Upper lobe of left lung (tissue), 6 donors: Measurements from ENCODE around the gene DIAPH1. TPM values are rescaled to one million over a fixed set of nuclear protein-coding genes. Genes with fewer than 3 reads are reported as not detected.

Source experiments
- ATAC-seq, 2 donors: fragments of 200-7000 bp; cut with Tn5 transposase; one replicate each; pipeline ENCODE4 v1.9.1; 2022; ENCODE audit warnings: mild to moderate bottlenecking in 2 of 2, moderate library complexity in 2 of 2; ENCODE audit not compliant: low FRiP score in 2 of 2
- DNase-seq, 2 donors: peaks; one replicate each; pipeline ENCODE4 v3.0.0-alpha.2; 2019 to 2020
- H3K27ac ChIP-seq, 4 donors: fragments of 200-600 bp; sonication (generic); one replicate each; pipeline ENCODE4 v1.5.1; 2016 to 2019
- H3K27me3 ChIP-seq, 4 donors: fragments of 200-600 bp; sonication (generic); one replicate each; pipeline ENCODE4 v1.5.1; 2017 to 2019
- H3K36me3 ChIP-seq, 4 donors: fragments of 200-600 bp; sonication (generic); one replicate each; pipeline ENCODE4 v1.5.1; 2016 to 2019
- H3K4me1 ChIP-seq, 4 donors: fragments of 200-600 bp; sonication (generic); one replicate each; pipeline ENCODE4 v1.5.1; 2018 to 2019
- H3K4me3 ChIP-seq, 4 donors: fragments of 200-600 bp; sonication (generic); one replicate each; pipeline ENCODE4 v1.5.1; 2017 to 2019; ENCODE audit warnings: mild to moderate bottlenecking in 2 of 4, moderate library complexity in 1 of 4
- H3K9me3 ChIP-seq, 4 donors: fragments of 200-600 bp; sonication (generic); one replicate each; pipeline ENCODE4 v1.5.1; 2018 to 2019
- EP300 ChIP-seq, 4 donors: sonication (generic); formaldehyde crosslinking; IDR thresholded peaks; one replicate each; pipeline ENCODE4 v1.5.1; 2017; ENCODE audit warnings: antibody characterized with exemption in 4 of 4, control low read depth in 2 of 4
- POLR2A ChIP-seq, 4 donors: fragments of 450-650 bp; IDR thresholded peaks; one replicate each; pipeline ENCODE4 v1.5.1; 2016 to 2017; ENCODE audit warnings: antibody characterized with exemption in 4 of 4, mild to moderate bottlenecking in 2 of 4
- POLR2AphosphoS5 ChIP-seq, 2 donors: sonication (generic); formaldehyde crosslinking; IDR thresholded peaks; one replicate each; pipeline ENCODE4 v1.5.1; 2017; ENCODE audit warnings: antibody characterized with exemption in 2 of 2
- WGBS, 2 donors: methylation state at CpG; one replicate each; pipeline ENCODE4 v1.1.5; 2017 to 2018; 5-methylcytosine and 5-hydroxymethylcytosine counted together
- total RNA-seq, 6 donors: library from RNA; depleted of rRNA in 4 of 6; stranded (reverse); fragments of >200 nt in 4 of 6; gene quantifications; one replicate each; pipeline versions ENCODE4 v1.1.0 to v1.2.1, GENCODE V29; 2016 to 2021
- TF ChIP-seq, protein P1 (sequence below), 6 experiments: fragments of 450-650 bp in 4 of 6; fragments of 200-600 bp in 2 of 6; sonication (generic) in 2 of 6; IDR thresholded peaks; one replicate each; pipeline ENCODE4 v1.5.1; 2016 to 2019; ENCODE audit warnings: antibody characterized with exemption in 6 of 6
- donor health status: DM: no; HTN: no; CAD: no; lungs with moderate emphysema.
- donor health status: DM: no; HTN: yes; CAD: no; lungs with severe emphysema.

The DIAPH1 gene
- total RNA-seq, 6 donors from 2014 or later: 96.4 to 175 (median 133) TPM

DNA sequence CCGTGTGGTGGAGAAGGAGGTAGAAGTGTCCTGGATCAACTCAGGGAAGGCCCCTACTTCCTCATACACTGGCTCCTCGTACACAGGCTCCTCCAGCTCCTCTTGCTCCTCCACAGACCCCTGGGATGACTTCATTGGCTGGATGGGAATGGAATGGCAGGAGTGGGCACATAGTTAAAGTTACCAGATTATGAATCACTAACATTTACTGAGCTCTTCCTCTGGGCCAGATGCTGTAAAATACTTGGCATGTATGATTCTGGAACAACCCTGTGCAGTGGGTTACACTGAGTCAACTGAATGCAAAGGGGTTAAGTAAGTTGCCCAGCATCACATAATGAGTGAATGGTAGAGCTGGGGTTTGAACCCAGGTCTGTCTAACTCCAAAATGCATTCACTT is 35.5 kb upstream of the DIAPH1 start:
- Histone ChIP-seq H3K9me3 (no peaks in the 10 kb centered on the region), H3K36me3 (peaks cover 0 to 58% (median 30%) of the 10 kb centered on the region in 4 donors), H3K4me1 (peaks cover 5 to 14% (median 13%) of the 10 kb centered on the region in 4 donors), H3K27me3 (no peaks in the 10 kb centered on the region), H3K4me3 (no peak overlapping the region), H3K27ac (no peak overlapping the region)
- DNase-seq: no peak
- ATAC-seq: no peak
- 29 to 81% methylated on average over 1 to 2 of the region's 2 CpGs for WGBS, 2 donors
- TF ChIP-seq POLR2A (IDR thresholded peaks at IDR 0.05) (no peak), EP300 (IDR thresholded peaks at IDR 0.05) (no peak), POLR2AphosphoS5 (IDR thresholded peaks at IDR 0.05) (no peak)
- TF ChIP-seq, protein P1, sequence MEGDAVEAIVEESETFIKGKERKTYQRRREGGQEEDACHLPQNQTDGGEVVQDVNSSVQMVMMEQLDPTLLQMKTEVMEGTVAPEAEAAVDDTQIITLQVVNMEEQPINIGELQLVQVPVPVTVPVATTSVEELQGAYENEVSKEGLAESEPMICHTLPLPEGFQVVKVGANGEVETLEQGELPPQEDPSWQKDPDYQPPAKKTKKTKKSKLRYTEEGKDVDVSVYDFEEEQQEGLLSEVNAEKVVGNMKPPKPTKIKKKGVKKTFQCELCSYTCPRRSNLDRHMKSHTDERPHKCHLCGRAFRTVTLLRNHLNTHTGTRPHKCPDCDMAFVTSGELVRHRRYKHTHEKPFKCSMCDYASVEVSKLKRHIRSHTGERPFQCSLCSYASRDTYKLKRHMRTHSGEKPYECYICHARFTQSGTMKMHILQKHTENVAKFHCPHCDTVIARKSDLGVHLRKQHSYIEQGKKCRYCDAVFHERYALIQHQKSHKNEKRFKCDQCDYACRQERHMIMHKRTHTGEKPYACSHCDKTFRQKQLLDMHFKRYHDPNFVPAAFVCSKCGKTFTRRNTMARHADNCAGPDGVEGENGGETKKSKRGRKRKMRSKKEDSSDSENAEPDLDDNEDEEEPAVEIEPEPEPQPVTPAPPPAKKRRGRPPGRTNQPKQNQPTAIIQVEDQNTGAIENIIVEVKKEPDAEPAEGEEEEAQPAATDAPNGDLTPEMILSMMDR (IDR thresholded peaks at IDR 0.05): no peak

DNA sequence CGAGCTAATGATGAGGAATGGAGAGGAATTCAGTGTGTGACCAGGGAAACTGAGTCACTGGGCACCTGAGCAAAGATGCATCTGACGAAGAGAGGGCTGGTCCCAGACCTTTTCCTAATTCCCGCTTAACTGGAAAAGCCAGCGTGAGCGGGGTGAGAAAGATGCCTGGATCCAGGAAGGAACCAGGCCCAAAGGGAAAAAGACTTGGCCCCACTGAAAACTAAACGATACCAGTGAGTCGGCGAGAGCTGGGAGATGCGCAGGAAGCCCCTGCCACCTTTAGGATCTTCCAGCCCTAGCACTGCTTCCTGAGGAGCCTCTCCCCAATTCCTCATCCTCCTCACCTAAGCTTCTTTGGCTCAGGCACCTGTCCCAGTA is 32.9 kb upstream of the DIAPH1 start:
- no peak for ATAC-seq
- peaks cover 0 to 43% (median 32%) of the 10 kb centered on the region in 4 donors for H3K36me3 ChIP-seq
- no peaks in the 10 kb centered on the region for H3K27me3 ChIP-seq
- H3K9me3 ChIP-seq: no peaks in the 10 kb centered on the region
- H3K4me1 ChIP-seq: peaks cover 5 to 14% (median 13%) of the 10 kb centered on the region in 4 donors
- peak overlapping the region; percentile 19 to 78 (median 73) for H3K27ac ChIP-seq
- DNase-seq: no peak
- TF ChIP-seq POLR2AphosphoS5 (IDR thresholded peaks at IDR 0.05) (no peak), POLR2A (IDR thresholded peaks at IDR 0.05) (no peak), EP300 (IDR thresholded peaks at IDR 0.05) (no peak)
- TF ChIP-seq, protein P1 (IDR thresholded peaks at IDR 0.05): no peak
- 55 to 60% methylated on average over 9 of the region's 9 CpGs for WGBS, 2 donors
- peak overlapping the region; percentile 46 to 71 (median 60) for H3K4me3 ChIP-seq

DNA sequence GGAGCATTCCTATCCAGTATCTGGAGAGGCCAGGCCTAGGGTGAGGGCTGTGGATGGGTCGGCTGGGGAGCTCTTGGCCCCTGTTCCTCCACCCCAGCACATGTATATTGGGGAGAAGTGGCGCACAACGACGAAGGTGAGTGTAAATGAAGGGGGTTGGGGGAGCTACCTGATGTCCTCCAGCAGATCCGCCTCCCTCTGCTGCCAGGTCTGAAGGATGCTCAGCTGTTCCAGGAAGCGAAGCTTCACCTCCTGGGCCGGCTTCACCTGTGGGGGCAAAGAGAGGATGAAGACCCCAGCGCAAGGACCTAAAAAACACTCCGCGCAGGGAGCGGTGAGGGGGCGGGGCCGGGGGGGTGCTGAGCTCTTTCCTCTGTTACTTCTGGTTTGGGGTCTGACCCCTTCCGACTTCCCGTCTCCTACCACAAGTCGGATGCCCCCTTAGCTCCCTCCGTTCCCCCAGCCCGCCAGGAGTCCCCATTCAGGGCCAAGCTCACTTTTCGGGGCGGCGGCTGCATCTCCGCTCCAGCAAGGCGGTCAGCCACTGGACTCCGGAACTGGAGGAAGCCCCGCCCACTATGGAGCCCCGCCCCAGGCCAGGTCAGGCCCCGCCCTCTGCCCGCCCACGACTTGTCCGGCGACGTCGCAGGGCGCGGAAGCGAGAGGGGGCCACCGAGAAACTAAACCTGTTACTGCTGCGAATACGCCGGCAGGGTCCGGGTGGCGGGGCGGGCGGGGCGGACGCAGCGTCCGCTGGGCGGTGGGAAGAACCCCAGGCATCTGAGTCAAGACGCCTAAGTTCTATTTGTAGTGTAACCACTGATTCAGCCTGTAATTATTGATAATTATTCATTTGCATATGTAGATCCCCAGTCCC is 32.3 kb upstream of the DIAPH1 start, which contains the start of gene FCHSD1:
Gene FCHSD1, minus strand, starts transcription at position 568 of the 877 bp plus-strand sequence. Its CDS starts 50 bp downstream, at position 518.
- Histone ChIP-seq H3K36me3 (peaks cover 0 to 43% (median 27%) of the 10 kb centered on the region in 4 donors), H3K4me1 (peaks cover 5 to 14% (median 13%) of the 10 kb centered on the region in 4 donors), H3K27me3 (no peaks in the 10 kb centered on the region), H3K4me3 (peak within 1 kb of the TSS; percentile 46 to 71 (median 60)), H3K27ac (peak within 1 kb of the TSS; percentile 19 to 78 (median 73)), H3K9me3 (no peaks in the 10 kb centered on the region)
- 8 to 15% methylated on average over 11 to 32 of the region's 50 CpGs for WGBS, 2 donors
- ATAC-seq (peak; percentile 95 to 98), DNase-seq (peak; percentile 95 to 98)
- TF ChIP-seq POLR2A (IDR thresholded peaks at IDR 0.05) (peak in 1 of 4 donors; percentile 57), EP300 (IDR thresholded peaks at IDR 0.05) (no peak), POLR2AphosphoS5 (IDR thresholded peaks at IDR 0.05) (peak; percentile 31 to 34)
- TF ChIP-seq, protein P1 (IDR thresholded peaks at IDR 0.05): no peak

DNA sequence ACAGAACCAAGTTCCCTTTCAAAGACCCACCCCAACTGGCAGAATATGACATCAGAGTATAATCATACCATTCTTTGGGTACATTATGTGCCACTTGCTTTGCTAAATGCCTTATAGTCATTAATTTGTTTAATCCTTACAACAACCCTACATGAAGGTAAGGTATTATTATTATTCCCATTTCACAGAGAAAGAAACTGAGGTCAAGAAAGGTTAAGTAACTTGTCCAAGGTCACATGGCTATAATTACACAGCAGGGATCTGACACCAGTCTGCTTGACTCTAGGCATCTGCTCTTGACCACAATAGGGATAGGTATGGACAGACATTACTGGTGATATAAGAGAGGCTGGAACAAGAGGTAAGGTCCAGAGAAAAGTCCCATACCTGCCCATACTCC is 31.2 kb upstream of the DIAPH1 start:
- no peak overlapping the region for H3K4me3 ChIP-seq

More for the DNA sequence above, 31.2 kb upstream of the DIAPH1 start:
- peaks cover 0 to 43% (median 25%) of the 10 kb centered on the region in 4 donors for H3K36me3 ChIP-seq
- no peak for TF ChIP-seq POLR2AphosphoS5 (IDR thresholded peaks at IDR 0.05)
- TF ChIP-seq, protein P1 (IDR thresholded peaks at IDR 0.05): no peak
- no peak for TF ChIP-seq POLR2A (IDR thresholded peaks at IDR 0.05)
- no peak for TF ChIP-seq EP300 (IDR thresholded peaks at IDR 0.05)
- no peak overlapping the region for H3K27ac ChIP-seq
- H3K27me3 ChIP-seq: no peaks in the 10 kb centered on the region
- H3K9me3 ChIP-seq: no peaks in the 10 kb centered on the region
- ATAC-seq (no peak), DNase-seq (no peak)
- peaks cover 5 to 14% (median 13%) of the 10 kb centered on the region in 4 donors for H3K4me1 ChIP-seq
